ENCODE results near the gene SNAP47.

The SNAP47 gene

GRCh38 chr1:227767401-227768124, 32.3 kb downstream of the SNAP47 start:
- DNase-seq (ENCODE audit: low read depth in 2 of 2) = no peak

GRCh38 chr1:227768125-227768439, 32.8 kb downstream of the SNAP47 start:
- DNase-seq (ENCODE audit: low read depth in 2 of 2) = no peak

GRCh38 chr1:227768640-227769039, 33.4 kb downstream of the SNAP47 start:
- no peak for DNase-seq (ENCODE audit: low read depth in 2 of 2)

GRCh38 chr1:227769047-227769935, 34.1 kb downstream of the SNAP47 start:
- no peak for DNase-seq (ENCODE audit: low read depth in 2 of 2)

GRCh38 chr1:227769936-227770494, 34.8 kb downstream of the SNAP47 start:
- DNase-seq (ENCODE audit: low read depth in 2 of 2) = no peak

GRCh38 chr1:227770812-227771211, 35.6 kb downstream of the SNAP47 start:
- no peak for DNase-seq (ENCODE audit: low read depth in 2 of 2)

GRCh38 chr1:227771326-227771725, 36.1 kb downstream of the SNAP47 start:
- no peak for DNase-seq (ENCODE audit: low read depth in 2 of 2)

GRCh38 chr1:227771771-227772170, 36.5 kb downstream of the SNAP47 start:
- DNase-seq (ENCODE audit: low read depth in 2 of 2) = no peak

- no peak for DNase-seq (ENCODE audit: low read depth in 2 of 2)
Measured at GRCh38 chr1:227773558-227773957, 38.3 kb downstream of the SNAP47 start.

- DNase-seq (ENCODE audit: low read depth in 2 of 2) = no peak
Measured at GRCh38 chr1:227774051-227774731, 39.0 kb downstream of the SNAP47 start.

- DNase-seq (ENCODE audit: low read depth in 2 of 2) = no peak
Measured at GRCh38 chr1:227774821-227775661, 39.8 kb downstream of the SNAP47 start.

GRCh38 chr1:227775841-227776240, 40.6 kb downstream of the SNAP47 start:
- DNase-seq (ENCODE audit: low read depth in 2 of 2) = no peak

GRCh38 chr1:227776331-227776771, 41.1 kb downstream of the SNAP47 start:
- DNase-seq (ENCODE audit: low read depth in 2 of 2) = no peak

GRCh38 chr1:227777156-227777555, 41.9 kb downstream of the SNAP47 start:
- DNase-seq (ENCODE audit: low read depth in 2 of 2) = no peak

- DNase-seq (ENCODE audit: low read depth in 2 of 2) = no peak
Measured at GRCh38 chr1:227777646-227778045, 42.4 kb downstream of the SNAP47 start.

- DNase-seq (ENCODE audit: low read depth in 2 of 2) = no peak
Measured at GRCh38 chr1:227778401-227778947, 43.2 kb downstream of the SNAP47 start.

- no peak for DNase-seq (ENCODE audit: low read depth in 2 of 2)
Measured at GRCh38 chr1:227779021-227779441, 43.8 kb downstream of the SNAP47 start.

GRCh38 chr1:227779685-227780084, 44.5 kb downstream of the SNAP47 start:
- DNase-seq (ENCODE audit: low read depth in 2 of 2) = no peak

GRCh38 chr1:227780101-227781044, 45.1 kb downstream of the SNAP47 start:
- DNase-seq (ENCODE audit: low read depth in 2 of 2) = no peak

Data from stimulated activated CD4-positive, alpha-beta T cell treated with anti-CD3 and anti-CD28 coated beads, Interleukin-1b, Interleukin-23, amount 100 ng/mL, for 1 hour (primary cell).